GM21390 (cell line): ENCODE results near the gene BCCIP.

ENCODE experiments used
- ATAC-seq: cut with Tn5 transposase; IDR thresholded peaks from one replicate; pipeline ENCODE4 v1.9.1; 2021; ENCODE audit not compliant: unreplicated experiment

The BCCIP gene

DNA sequence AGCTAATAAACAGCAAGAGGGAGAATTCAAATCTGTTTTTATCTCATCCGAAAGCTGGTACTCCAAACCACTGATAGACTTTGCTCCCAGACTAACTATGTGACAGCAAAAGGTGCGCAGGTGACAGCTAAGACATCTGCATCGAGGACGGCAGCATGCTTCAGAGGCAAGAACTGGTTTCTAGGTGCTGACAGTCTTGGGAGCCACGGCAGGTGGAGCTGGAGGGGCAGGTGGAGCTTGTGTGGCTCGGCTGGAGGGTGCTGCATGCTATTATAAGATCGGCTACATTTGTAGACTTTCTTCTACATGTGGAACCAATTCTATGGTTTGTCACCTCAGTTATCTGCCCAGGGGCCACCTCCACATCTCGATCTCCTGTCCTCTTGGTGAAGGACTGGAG, 25.9 kb upstream of the BCCIP start:
- ATAC-seq = no peak

DNA sequence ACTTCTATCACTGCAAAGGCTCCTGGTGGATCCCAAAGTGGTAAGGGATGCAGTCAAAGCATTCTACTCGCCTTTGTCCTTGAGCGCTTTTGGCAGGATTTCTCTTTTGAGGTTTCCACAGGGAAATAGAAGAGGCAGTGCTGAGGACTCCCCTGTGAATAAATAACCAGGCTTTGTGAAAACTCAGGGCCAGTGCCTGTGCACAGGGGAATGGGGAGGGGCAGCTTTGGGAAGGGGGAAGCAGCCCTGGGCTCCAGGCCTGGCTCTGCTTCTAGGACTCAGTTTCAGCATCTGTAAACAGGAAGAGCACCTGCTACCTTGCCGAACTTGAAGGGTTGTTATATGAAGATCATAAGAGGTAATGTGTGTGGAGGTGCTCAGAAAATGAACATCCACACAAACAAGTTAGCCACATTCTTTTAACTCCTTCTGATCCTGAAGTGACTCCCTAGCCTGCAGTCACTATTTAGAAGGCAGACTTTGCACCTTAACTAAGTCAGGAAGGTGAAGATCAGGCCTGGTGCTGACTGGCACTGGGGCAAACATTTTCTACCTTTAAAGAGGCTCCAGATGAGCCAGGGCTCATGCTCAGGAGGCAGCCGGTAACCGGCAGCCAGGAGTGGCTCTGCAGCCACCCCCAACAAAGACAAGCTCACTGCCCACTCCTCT, 25.2 kb upstream of the BCCIP start:
- no peak for ATAC-seq

DNA sequence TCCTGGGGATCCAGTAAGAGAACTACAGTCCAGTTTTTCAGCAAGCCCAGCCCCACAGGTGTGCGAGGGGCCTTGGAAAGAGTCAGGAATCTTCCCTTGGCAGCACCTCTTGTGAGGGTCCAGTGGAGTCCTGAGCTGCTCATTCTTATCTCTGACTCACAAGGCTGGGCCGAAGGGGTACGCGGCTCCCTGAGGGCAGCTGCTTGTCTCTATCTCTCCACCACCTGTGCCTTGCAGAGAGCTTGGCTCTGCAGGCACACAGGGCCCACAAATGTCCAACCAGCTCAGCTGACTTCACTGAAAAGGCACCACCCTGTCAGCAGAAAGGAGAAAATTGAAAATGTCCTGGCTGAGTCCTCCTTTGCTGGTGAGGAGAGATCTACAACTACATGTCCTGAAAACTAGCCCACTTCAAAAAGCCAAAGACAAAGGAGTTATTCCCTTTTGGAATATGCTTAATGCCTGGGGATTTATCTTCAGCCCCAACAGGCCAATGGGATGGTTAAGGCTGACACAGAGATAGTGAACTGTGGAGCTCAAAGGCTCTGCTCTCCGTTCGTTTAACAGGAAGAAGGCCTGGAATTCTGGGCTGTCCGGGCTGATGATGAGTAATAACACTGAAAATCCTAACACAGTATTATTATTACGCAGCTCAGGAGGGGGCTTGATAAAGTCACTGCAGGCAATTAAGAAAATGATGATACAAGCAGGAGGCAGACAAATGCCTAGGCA, 23.7 kb upstream of the BCCIP start:
- no peak for ATAC-seq

GRCh38 chr10:125801574-125801973, 21.8 kb upstream of the BCCIP start:
- no peak for ATAC-seq

- no peak for ATAC-seq
These were observed 21.2 kb upstream of the BCCIP start for GRCh38 chr10:125802131-125802530.

GRCh38 chr10:125802739-125803138, 20.6 kb upstream of the BCCIP start:
- no peak for ATAC-seq

DNA sequence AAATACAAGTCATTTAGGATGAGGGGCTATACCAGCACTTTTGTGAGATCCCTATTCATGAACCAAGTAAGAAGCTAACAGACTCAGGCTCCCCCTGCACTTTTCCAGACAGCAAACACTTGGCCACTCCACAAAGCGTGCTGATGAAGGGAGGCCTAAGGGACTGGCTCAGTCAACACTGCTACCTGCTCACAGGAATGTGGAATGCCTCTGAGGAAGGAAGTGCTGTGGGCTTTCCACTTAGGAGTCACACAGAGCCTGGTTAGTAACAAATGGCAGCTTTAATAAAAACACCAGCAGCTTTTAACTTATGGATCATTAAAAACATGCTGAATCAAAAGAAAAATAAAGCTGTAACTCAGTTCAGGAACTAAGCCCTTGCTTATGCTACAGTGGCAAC, 15.3 kb upstream of the BCCIP start:
- no peak for ATAC-seq

GRCh38 chr10:125811251-125811650, 12.1 kb upstream of the BCCIP start:
- ATAC-seq = no peak

DNA sequence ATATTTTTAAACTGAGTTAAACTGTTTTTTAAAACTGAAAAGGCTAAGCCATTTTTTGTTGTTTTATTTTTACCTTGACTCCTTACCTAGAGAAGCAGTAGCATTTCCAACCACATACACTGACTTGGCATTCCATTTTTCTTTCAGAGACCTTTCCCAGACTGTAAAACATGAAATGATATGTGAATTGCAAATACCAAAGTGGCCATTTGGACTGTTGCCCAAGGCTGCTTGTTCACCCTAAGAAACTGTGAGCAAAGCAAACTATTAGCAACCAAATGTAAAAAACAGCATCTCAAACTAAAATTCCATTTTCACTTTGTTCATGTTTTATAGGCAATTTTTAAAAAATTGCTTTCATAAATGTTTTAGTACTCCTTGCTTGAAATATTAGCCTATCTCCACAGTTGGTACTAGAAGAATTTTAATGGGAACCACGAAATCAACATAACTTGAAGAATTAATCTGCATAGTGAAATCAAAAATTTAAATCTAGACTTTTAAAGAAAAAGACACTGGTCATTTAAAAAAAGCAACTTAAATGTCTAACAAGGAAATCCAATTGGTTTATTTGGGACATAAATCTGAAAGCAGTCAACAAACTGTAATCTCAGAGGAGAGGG, 11.1 kb upstream of the BCCIP start:
- ATAC-seq = no peak

- no peak for ATAC-seq
These were observed 7.6 kb upstream of the BCCIP start for GRCh38 chr10:125815764-125816163.

- ATAC-seq = no peak
These were observed 6.8 kb upstream of the BCCIP start for GRCh38 chr10:125816548-125816947.

GRCh38 chr10:125817337-125817946, 5.9 kb upstream of the BCCIP start:
- no peak for ATAC-seq

DNA sequence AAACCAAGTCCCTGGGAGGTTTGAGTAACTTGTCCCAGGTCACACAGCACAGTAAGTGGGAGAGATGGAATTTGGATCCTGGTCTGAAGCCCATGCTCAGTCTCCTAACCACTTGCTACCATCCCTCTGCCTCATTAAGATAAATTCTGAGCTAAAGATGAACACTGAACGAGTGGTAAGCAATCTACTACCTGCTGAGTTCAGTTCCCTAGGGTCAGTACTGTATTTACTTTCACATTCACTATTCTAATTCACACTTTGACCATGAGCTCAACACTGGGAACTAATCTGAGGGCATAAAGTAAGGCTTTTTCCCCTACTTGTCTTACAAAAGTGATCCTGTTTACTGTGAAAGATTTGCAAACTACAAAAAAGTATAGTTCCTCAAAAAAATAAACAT, 2.6 kb upstream of the BCCIP start:
- ATAC-seq = peak; percentile 56

DNA sequence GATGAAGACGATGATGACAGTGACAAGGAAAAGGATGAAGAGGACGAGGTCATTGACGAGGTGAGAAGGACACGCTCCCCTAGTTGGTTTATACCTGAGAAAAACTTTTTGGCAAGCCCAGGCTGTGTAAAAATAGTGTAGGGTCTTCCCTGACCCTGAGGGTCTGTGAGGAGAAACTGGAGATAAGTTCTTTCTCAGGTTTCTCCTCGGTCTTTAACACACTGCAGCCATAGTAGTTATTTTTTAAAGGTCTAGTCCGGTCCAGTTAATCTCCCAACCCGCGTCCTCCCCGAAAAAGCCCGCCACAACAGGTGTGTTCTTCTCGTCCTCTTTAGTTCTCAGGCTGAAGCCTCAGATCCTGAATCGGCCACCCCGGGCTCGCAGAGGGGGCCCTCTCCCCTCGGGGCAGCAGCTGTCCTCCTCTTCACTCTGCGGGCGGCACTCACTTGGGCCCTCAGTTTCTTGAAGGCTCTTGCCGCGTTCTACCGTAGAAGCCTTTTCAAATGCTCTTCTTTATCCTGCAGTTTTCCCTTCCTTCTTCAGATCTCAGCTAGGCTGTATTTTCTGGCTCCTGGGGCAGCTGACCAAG, 411 bp downstream of the BCCIP start:
- ATAC-seq = peak; percentile 1

GRCh38 chr10:125824736-125825135, 1.4 kb downstream of the BCCIP start:
- ATAC-seq = no peak

DNA sequence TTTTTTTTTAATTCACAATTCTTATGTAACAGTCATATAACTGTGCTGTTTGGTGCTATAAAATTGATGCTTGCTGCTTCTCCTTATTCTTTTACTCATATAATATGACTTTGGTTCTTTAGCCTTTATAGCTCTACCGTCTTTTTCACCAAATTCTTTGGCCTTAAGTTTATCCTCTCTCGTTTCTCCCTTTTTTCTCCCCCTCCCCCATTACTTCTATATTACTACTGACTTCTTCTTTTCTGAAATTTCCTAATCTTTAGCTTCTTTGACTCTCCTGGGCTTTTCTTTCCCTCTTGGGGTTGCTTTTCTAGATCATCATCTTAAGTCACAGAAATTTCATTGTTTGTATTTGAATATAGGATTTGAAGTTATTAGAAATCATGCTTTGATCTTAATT, 3.8 kb downstream of the BCCIP start:
- ATAC-seq = no peak

GRCh38 chr10:125828311-125828710, 5.0 kb downstream of the BCCIP start:
- no peak for ATAC-seq

DNA sequence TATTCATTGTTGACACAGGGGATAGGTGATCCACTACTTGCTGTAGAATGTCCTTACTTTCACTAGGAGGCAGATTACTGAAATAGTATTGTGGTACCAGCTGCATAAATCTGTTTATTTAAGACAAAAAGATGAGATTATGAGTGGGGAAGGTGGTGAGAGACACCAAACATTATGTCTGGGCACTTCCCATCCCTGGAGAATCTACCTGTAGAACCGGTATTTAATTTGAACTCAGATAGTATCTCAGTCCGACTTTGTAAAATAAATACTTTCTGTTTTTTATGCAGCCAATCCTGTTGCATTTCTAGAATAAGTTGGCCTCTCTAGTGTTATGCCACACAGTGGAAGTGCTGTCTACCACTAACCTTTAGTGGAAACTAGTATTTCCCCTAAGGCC, 13.4 kb downstream of the BCCIP start:
- no peak for ATAC-seq

DNA sequence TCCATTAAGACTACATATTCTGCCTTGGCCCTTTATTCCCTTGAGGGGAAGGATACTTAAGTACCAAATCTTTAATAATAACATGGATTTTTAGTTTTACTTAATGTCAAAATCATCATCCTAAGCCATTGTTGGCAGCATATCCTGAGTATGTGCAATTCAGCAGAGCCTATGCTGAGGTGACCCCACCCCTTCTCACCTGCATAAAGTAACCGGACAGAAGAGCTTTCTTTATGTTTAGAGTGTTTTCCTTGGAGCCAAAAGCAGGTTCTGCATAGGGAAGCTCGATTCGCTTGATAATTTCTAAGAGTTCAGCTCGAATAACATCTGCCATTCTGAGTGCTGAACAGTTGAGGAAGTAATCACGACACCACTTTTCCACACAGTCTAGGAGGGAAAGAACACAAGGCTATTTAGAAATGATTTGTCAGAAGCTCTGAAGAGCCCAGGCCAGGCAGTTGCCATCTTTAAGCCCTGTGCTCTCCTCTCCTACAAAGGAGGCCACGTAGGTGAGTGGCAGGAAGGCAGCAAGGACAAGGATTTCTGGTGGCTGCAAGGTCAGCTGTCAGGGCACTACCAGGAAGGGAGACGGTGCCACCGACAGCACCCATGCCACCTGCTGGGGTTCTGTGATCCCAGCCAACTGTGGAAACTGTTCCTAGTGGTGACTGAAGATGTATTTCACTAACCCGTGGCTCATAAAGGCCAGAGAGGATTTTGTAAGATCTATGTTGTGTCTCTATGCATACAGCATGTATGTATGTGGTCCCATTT, 15.6 kb downstream of the BCCIP start:
- ATAC-seq = no peak

DNA sequence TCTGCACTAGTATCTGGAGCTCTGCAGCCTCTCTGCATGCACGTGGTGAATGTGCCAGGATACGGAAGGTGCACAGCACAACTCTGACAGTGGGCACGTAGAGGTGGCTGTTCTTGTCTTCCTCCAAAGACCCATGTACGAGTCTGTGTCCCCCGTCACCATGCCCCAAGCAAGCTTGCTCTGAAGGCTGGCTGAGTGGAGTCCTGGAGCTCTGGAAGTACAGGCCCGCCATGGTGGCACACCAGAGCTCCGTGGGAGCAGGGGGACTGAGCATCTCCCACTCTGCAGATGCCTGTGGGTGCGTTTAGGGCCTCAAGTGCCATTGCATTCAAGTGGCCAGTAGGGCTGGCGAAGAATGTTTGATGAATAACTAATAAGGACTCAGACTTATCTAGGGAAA, 17.1 kb downstream of the BCCIP start:
- no peak for ATAC-seq

DNA sequence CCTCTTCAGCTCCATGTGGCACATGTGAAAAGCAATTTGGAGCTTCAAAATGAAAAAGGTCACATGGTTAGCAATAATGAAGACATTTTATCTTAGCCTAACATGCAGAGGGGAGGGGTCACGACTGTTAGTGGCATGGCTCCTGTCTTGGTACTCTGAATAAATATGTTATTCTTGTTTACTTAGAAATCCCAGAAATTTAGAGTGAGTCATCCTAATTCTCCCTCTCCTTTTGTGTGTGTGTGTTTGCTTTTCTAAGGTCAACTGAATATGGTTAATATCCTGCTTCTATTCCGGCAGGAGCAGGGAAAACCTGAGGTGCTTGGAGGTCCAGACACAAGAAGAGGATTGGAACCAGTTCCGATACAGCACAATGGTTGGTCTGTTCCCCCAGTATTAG, 17.6 kb downstream of the BCCIP start:
- no peak for ATAC-seq
